Measurements from ENCODE around the gene GNLY.

The GNLY gene

GRCh38 chr2:85672456-85672855 lies 21.7 kb upstream of the GNLY start:
- no peaks in the 10 kb centered on the region for H3K9me3 ChIP-seq
- H3K4me3 ChIP-seq, result no peak overlapping the region
- H3K4me1 ChIP-seq, result peaks cover 0 to 10% (median 1%) of the 10 kb centered on the region in 4 donors
- intact Hi-C loops (cut with DNase I; ENCODE audit: low total_unique reads), result no loop called here
- DNase-seq, result no peak
- TF ChIP-seq CTCF (IDR thresholded peaks at IDR 0.05), result no peak
- no peaks in the 10 kb centered on the region for H3K27me3 ChIP-seq
- no peaks in the 10 kb centered on the region for H3K36me3 ChIP-seq
- H3K27ac ChIP-seq, result no peak overlapping the region

- H3K36me3 ChIP-seq, result no peaks in the 10 kb centered on the region
- peaks cover 0 to 13% (median 3%) of the 10 kb centered on the region in 4 donors for H3K4me1 ChIP-seq
- intact Hi-C loops (cut with DNase I; ENCODE audit: low total_unique reads), result no loop called here
- no peak for DNase-seq
- no peak overlapping the region for H3K4me3 ChIP-seq
- no peak overlapping the region for H3K27ac ChIP-seq
- no peaks in the 10 kb centered on the region for H3K9me3 ChIP-seq
- no peaks in the 10 kb centered on the region for H3K27me3 ChIP-seq
- no peak for TF ChIP-seq CTCF (IDR thresholded peaks at IDR 0.05)
These were observed 20.3 kb upstream of the GNLY start for GRCh38 chr2:85673716-85674375.

GRCh38 chr2:85674417-85674816 lies 19.7 kb upstream of the GNLY start:
- Histone ChIP-seq H3K27me3 (no peaks in the 10 kb centered on the region), H3K4me3 (no peak overlapping the region), H3K4me1 (peaks cover 0 to 19% (median 8%) of the 10 kb centered on the region in 4 donors), H3K36me3 (no peaks in the 10 kb centered on the region), H3K27ac (no peak overlapping the region), H3K9me3 (no peaks in the 10 kb centered on the region)
- TF ChIP-seq CTCF (IDR thresholded peaks at IDR 0.05), result no peak
- peak in 1 of 2 donors; percentile 15 for DNase-seq
- intact Hi-C loops (cut with DNase I; ENCODE audit: low total_unique reads), result no loop called here

- H3K36me3 ChIP-seq, result no peaks in the 10 kb centered on the region
- no peaks in the 10 kb centered on the region for H3K27me3 ChIP-seq
- no peak overlapping the region for H3K4me3 ChIP-seq
- intact Hi-C loops (cut with DNase I; ENCODE audit: low total_unique reads), result no loop called here
- no peak overlapping the region for H3K27ac ChIP-seq
- H3K9me3 ChIP-seq, result no peaks in the 10 kb centered on the region
- DNase-seq, result no peak
- H3K4me1 ChIP-seq, result peaks cover 0 to 20% (median 8%) of the 10 kb centered on the region in 4 donors
- TF ChIP-seq CTCF (IDR thresholded peaks at IDR 0.05), result no peak
These were observed 18.7 kb upstream of the GNLY start for GRCh38 chr2:85675427-85675826.

GRCh38 chr2:85675866-85676548 lies 18.2 kb upstream of the GNLY start:
- Histone ChIP-seq H3K9me3 (no peaks in the 10 kb centered on the region), H3K27me3 (no peaks in the 10 kb centered on the region), H3K36me3 (no peaks in the 10 kb centered on the region), H3K27ac (no peak overlapping the region), H3K4me1 (peaks cover 0 to 20% (median 8%) of the 10 kb centered on the region in 4 donors), H3K4me3 (no peak overlapping the region)
- intact Hi-C loops (cut with DNase I; ENCODE audit: low total_unique reads), result no loop called here
- no peak for DNase-seq
- TF ChIP-seq CTCF (IDR thresholded peaks at IDR 0.05), result no peak
